Peyer's patch (tissue), 4 donors: ENCODE measurements around the gene HEATR1.
"Not testable (repeated sequence)": the region's sequence is repeated elsewhere in the genome, so short reads cannot be mapped to it uniquely, and the experiment has no call there.

Source experiments
- POLR2A ChIP-seq, 2 donors: fragments of 450-650 bp; IDR thresholded peaks; one replicate each; pipeline ENCODE4 v1.5.1; 2017; ENCODE audit warnings: antibody characterized with exemption in 2 of 2, mild to moderate bottlenecking in 2 of 2, moderate library complexity in 2 of 2
- TF ChIP-seq, protein P1 (sequence below), 6 experiments: fragments of 450-650 bp in 4 of 6; fragments of 200-600 bp in 2 of 6; sonication (generic) in 1 of 6; IDR thresholded peaks; one replicate each; pipeline ENCODE4 v1.5.1; 2017 to 2019; ENCODE audit warnings: antibody characterized with exemption in 6 of 6, mild to moderate bottlenecking in 3 of 6, moderate library complexity in 1 of 6

DNA sequence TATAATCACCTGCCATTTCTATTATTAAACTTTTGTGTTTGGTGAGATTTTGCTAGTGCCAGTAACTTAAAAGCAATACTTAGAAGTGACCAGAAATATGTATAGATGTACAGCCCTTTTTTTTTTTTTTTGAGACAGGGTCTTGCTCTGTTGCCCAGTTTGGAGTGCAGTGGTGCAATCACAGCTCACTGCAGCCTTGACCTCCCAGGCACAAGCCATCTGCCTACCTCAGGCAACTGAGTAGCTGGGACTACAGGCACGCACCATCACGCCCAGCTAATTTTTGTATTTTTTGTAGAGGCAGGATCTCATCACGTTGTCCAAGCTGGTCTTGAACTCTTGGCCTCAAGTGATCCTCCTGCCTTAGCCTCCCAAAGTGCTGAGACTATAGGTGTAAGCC is 23.9 kb downstream of the HEATR1 start:
- TF ChIP-seq, protein P1, sequence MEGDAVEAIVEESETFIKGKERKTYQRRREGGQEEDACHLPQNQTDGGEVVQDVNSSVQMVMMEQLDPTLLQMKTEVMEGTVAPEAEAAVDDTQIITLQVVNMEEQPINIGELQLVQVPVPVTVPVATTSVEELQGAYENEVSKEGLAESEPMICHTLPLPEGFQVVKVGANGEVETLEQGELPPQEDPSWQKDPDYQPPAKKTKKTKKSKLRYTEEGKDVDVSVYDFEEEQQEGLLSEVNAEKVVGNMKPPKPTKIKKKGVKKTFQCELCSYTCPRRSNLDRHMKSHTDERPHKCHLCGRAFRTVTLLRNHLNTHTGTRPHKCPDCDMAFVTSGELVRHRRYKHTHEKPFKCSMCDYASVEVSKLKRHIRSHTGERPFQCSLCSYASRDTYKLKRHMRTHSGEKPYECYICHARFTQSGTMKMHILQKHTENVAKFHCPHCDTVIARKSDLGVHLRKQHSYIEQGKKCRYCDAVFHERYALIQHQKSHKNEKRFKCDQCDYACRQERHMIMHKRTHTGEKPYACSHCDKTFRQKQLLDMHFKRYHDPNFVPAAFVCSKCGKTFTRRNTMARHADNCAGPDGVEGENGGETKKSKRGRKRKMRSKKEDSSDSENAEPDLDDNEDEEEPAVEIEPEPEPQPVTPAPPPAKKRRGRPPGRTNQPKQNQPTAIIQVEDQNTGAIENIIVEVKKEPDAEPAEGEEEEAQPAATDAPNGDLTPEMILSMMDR (IDR thresholded peaks at IDR 0.05) = not testable (repeated sequence)
- not testable (repeated sequence) for TF ChIP-seq POLR2A (IDR thresholded peaks at IDR 0.05)
